GM20431 (cell line): ENCODE measurements around the gene ZCCHC13.
"Not testable (repeated sequence)": the region's sequence is repeated elsewhere in the genome, so short reads cannot be mapped to it uniquely, and the experiment has no call there.

Source experiments
- in situ Hi-C: fragments of 300-500 bp; cut with MseI, MboI; formaldehyde crosslinking; loops from one replicate; pipeline ENCODE4 v1.15.0; 2020; ENCODE audit warnings: low sequenced_read_pairs; ENCODE audit not compliant: unreplicated experiment

Gene ZCCHC13

GRCh38 chrX:74319321-74319720 is 15.3 kb downstream of the ZCCHC13 start:
- in situ Hi-C loops: not testable (repeated sequence)

- in situ Hi-C loops: no loop called here
Observed at GRCh38 chrX:74321191-74321590, 17.2 kb downstream of the ZCCHC13 start.

- in situ Hi-C loops: no loop called here
Observed at GRCh38 chrX:74324131-74324530, 20.2 kb downstream of the ZCCHC13 start.

GRCh38 chrX:74325130-74326059 is 21.4 kb downstream of the ZCCHC13 start:
- in situ Hi-C loops: loop anchor here (25.0 kb wide), 1 partner anchor 463 kb away; the partner anchor contains the start of gene XIST

- in situ Hi-C loops: loop anchor here (25.0 kb wide), 1 partner anchor 477 kb away; the partner anchor contains the start of gene XIST
Observed at GRCh38 chrX:74338852-74339251, 34.9 kb downstream of the ZCCHC13 start.

GRCh38 chrX:74340051-74340450 is 36.1 kb downstream of the ZCCHC13 start:
- in situ Hi-C loops: loop anchor here (25.0 kb wide), 1 partner anchor 478 kb away; the partner anchor contains the start of gene XIST

- in situ Hi-C loops: loop anchor here (25.0 kb wide), 1 partner anchor 480 kb away; the partner anchor contains the start of gene XIST
Observed at GRCh38 chrX:74342211-74342610, 38.2 kb downstream of the ZCCHC13 start.

GRCh38 chrX:74343343-74344279 is 39.6 kb downstream of the ZCCHC13 start:
- in situ Hi-C loops: loop anchor here (25.0 kb wide), 1 partner anchor 481 kb away; the partner anchor contains the start of gene XIST

GRCh38 chrX:74344280-74344622 is 40.3 kb downstream of the ZCCHC13 start:
- in situ Hi-C loops: loop anchor here (25.0 kb wide), 1 partner anchor 482 kb away; the partner anchor contains the start of gene XIST

- in situ Hi-C loops: loop anchor here (25.0 kb wide), 1 partner anchor 484 kb away; the partner anchor contains the start of gene XIST
Observed at GRCh38 chrX:74346088-74346487, 42.1 kb downstream of the ZCCHC13 start.

GRCh38 chrX:74349387-74349786 is 45.4 kb downstream of the ZCCHC13 start:
- in situ Hi-C loops: loop anchor here (25.0 kb wide), 1 partner anchor 487 kb away; the partner anchor contains the start of gene XIST

GRCh38 chrX:74351760-74352159 is 47.8 kb downstream of the ZCCHC13 start:
- in situ Hi-C loops: no loop called here

- in situ Hi-C loops: no loop called here
Observed at GRCh38 chrX:74353984-74354383, 50.0 kb downstream of the ZCCHC13 start.
